ENCODE results near the gene TMEM218. TPM values are rescaled to one million over a fixed set of nuclear protein-coding genes. Genes with fewer than 3 reads are reported as not detected.

TMEM218 gene
- total RNA-seq, 1 experiment from 2014 or later, result 14.3 TPM

GRCh38 chr11:125052047-125052446 lies 59.4 kb downstream of the TMEM218 start:
- DNase-seq, result no peak
- Histone ChIP-seq H3K23me2 (ENCODE audit: insufficient read length, low read depth, low read length, poor library complexity, severe bottlenecking) (no peaks in the 10 kb centered on the region), H3K4me1 (ENCODE audit: insufficient read depth, low read length) (no peaks in the 10 kb centered on the region), H3K4ac (ENCODE audit: low read depth, low read length) (no peak overlapping the region), H2BK5ac (ENCODE audit: insufficient read length, low read length) (no peak overlapping the region), H2BK120ac (ENCODE audit: low read depth, low read length, poor library complexity, severe bottlenecking) (no peak overlapping the region), H3K27me3 (ENCODE audit: insufficient read depth, low read length) (no peaks in the 10 kb centered on the region), H3K56ac (ENCODE audit: insufficient read length, low read depth, low read length) (no peak overlapping the region), H2BK15ac (ENCODE audit: low read depth, low read length) (no peak overlapping the region), H2BK12ac (ENCODE audit: insufficient read length, low read depth, low read length) (no peak overlapping the region), H3K9me3 (ENCODE audit: control insufficient read depth, low read depth, low read length) (no peaks in the 10 kb centered on the region), H3K4me2 (ENCODE audit: insufficient read depth, insufficient read length, low read length) (no peak overlapping the region), H4K5ac (ENCODE audit: insufficient read length, low read depth, low read length) (no peak overlapping the region), H2AK5ac (ENCODE audit: insufficient read length, low read length) (no peak overlapping the region), H3T11ph (ENCODE audit: low read length) (no peak overlapping the region), H3K23ac (ENCODE audit: insufficient read length, low read depth, low read length) (no peak overlapping the region), H3K79me1 (ENCODE audit: insufficient read depth, low read depth, low read length, poor library complexity, severe bottlenecking) (no peaks in the 10 kb centered on the region), H4K8ac (replicated peaks; ENCODE audit: insufficient read length, low read depth, low read length) (no peak overlapping the region), H4K91ac (ENCODE audit: insufficient read length, low read depth, low read length) (no peak overlapping the region), H2BK20ac (ENCODE audit: low read depth, low read length, poor library complexity, severe bottlenecking) (no peak overlapping the region), H2AFZ (ENCODE audit: low read length) (no peak overlapping the region), H3K14ac (ENCODE audit: insufficient read depth, low read length) (no peak overlapping the region), H3K27ac (ENCODE audit: insufficient read length, low read depth, low read length) (no peak overlapping the region), H3K18ac (ENCODE audit: insufficient read length, low read depth, low read length) (no peak overlapping the region), H3K9ac (ENCODE audit: extremely low read depth, insufficient read length, low read length) (no peak overlapping the region), H4K20me1 (ENCODE audit: control insufficient read depth, insufficient read depth, insufficient read length) (no peaks in the 10 kb centered on the region), H3K79me2 (ENCODE audit: insufficient read depth, low read length) (no peaks in the 10 kb centered on the region)
- H3K4me3 Mint-ChIP-seq, result no peak overlapping the region
- no peak for TF ChIP-seq CTCF (conservative IDR thresholded peaks at IDR 0.05)
- no peaks in the 10 kb centered on the region for H3K27me3 Mint-ChIP-seq (ENCODE audit: low read depth)
- 0 out of 4 replicates have a peak, but pooled peaks cover 0 to 5% of the 10 kb centered on the region in 2 experiments for H3K4me1 Mint-ChIP-seq
- H3K36me3 Mint-ChIP-seq (ENCODE audit: insufficient read depth in 1 of 3, low read depth in 3 of 3), result no peaks in the 10 kb centered on the region
- no peaks in the 10 kb centered on the region for H3K9me3 Mint-ChIP-seq
- no peak overlapping the region for H3K27ac Mint-ChIP-seq

Measured in H9 (cell line).